Activated B cell treated with CpG ODN at 0.5 μM for 24 hours (primary cell): ENCODE data around the gene CYTH2. TPM values are rescaled to one million over a fixed set of nuclear protein-coding genes. Genes with fewer than 3 reads are reported as not detected.

Source experiments
- ATAC-seq: fragments of 200-7000 bp; cut with Tn5 transposase; one replicate; pipeline ENCODE4 v1.10.0; 2021; ENCODE audit warnings: low read depth, mild to moderate bottlenecking, moderate library complexity
- CTCF ChIA-PET: fragments of 350-600 bp; sonication (Branson Sonifier 250); formaldehyde crosslinking; loops from one replicate; lab custom pipeline; 2021; ENCODE audit warnings: antibody characterized with exemption; lab: Charles Lee
- POLR2A ChIA-PET: fragments of 350-600 bp; sonication (Branson Sonifier 250); formaldehyde crosslinking; loops from one replicate; lab custom pipeline; 2021; ENCODE audit warnings: antibody characterized with exemption; lab: Charles Lee
- DNase-seq: peaks from one replicate; pipeline ENCODE4 v3.0.0; 2022
- H3K27ac Mint-ChIP-seq: one replicate; pipeline ENCODE4 v1.8.0; 2020; ENCODE audit warnings: mixed read lengths
- H3K27me3 Mint-ChIP-seq: one replicate; pipeline ENCODE4 v1.8.0; 2021; ENCODE audit warnings: mixed read lengths
- H3K36me3 Mint-ChIP-seq: one replicate; pipeline ENCODE4 v1.8.0; 2021; ENCODE audit warnings: low read depth, mixed read lengths
- H3K4me1 Mint-ChIP-seq: one replicate; pipeline ENCODE4 v1.8.0; 2021; ENCODE audit warnings: mixed read lengths
- H3K4me3 Mint-ChIP-seq: one replicate; pipeline ENCODE4 v1.8.0; 2020; ENCODE audit warnings: mild to moderate bottlenecking, mixed read lengths
- H3K9me3 Mint-ChIP-seq: one replicate; pipeline ENCODE4 v1.8.0; 2020; ENCODE audit warnings: mixed read lengths
- CTCF ChIP-seq: fragments of 200-600 bp; IDR thresholded peaks from one replicate; pipeline ENCODE4 v1.8.0; 2022; ENCODE audit warnings: antibody characterized with exemption, mild to moderate bottlenecking
- intact Hi-C: fragments of 100-400 bp; cut with micrococcal nuclease; formaldehyde crosslinking; loops from one replicate; pipeline ENCODE4 v1.15.1; 2024
- total RNA-seq: library from RNA; stranded (reverse); gene quantifications from 2 replicates; pipeline ENCODE4 v1.2.3, GENCODE V29; 2022

The CYTH2 gene
- total RNA-seq, 1 donor from 2014 or later: 35.6 TPM

GRCh38 chr19:48524221-48524620 lies 55.1 kb downstream of the CYTH2 start:
- Mint-ChIP-seq H3K27me3 (peaks cover 19% of the 10 kb centered on the region), H3K4me3 (no peak overlapping the region), H3K4me1 (no peaks in the 10 kb centered on the region), H3K9me3 (peaks cover 17% of the 10 kb centered on the region), H3K36me3 (peaks cover 2% of the 10 kb centered on the region), H3K27ac (no peak overlapping the region)
- intact Hi-C loops: no loop called here
- no peak for ATAC-seq
- POLR2A ChIA-PET: no interaction called here
- DNase-seq: no peak
- TF ChIP-seq CTCF: no peak
- CTCF ChIA-PET: interaction anchor here (0.7 kb wide), 1 partner anchor 34 kb away, joined by 3 read pairs; no protein-coding TSS in a partner anchor

- ATAC-seq: no peak
- CTCF ChIA-PET: no interaction called here
- intact Hi-C loops: no loop called here
Measured at GRCh38 chr19:48524732-48525131, 55.6 kb downstream of the CYTH2 start.

GRCh38 chr19:48529156-48529555 lies 60.0 kb downstream of the CYTH2 start:
- no peaks in the 10 kb centered on the region for H3K4me1 Mint-ChIP-seq
- ChIA-PET CTCF (no interaction called here), POLR2A (no interaction called here)
- no peak for ATAC-seq
- H3K27me3 Mint-ChIP-seq: peaks cover 16% of the 10 kb centered on the region
- H3K36me3 Mint-ChIP-seq: peaks cover 2% of the 10 kb centered on the region
- H3K27ac Mint-ChIP-seq: no peak overlapping the region
- intact Hi-C loops: no loop called here
- TF ChIP-seq CTCF: no peak
- no peak for DNase-seq
- H3K9me3 Mint-ChIP-seq: peaks cover 16% of the 10 kb centered on the region
- H3K4me3 Mint-ChIP-seq: no peak overlapping the region

More at GRCh38 chr19:48524732-48525131, 55.6 kb downstream of the CYTH2 start:
- peaks cover 19% of the 10 kb centered on the region for H3K9me3 Mint-ChIP-seq
- H3K36me3 Mint-ChIP-seq: peaks cover 2% of the 10 kb centered on the region
- POLR2A ChIA-PET: no interaction called here
- H3K27ac Mint-ChIP-seq: no peak overlapping the region
- no peak for DNase-seq
- peaks cover 19% of the 10 kb centered on the region for H3K27me3 Mint-ChIP-seq
- H3K4me3 Mint-ChIP-seq: no peak overlapping the region
- H3K4me1 Mint-ChIP-seq: no peaks in the 10 kb centered on the region
- no peak for TF ChIP-seq CTCF

GRCh38 chr19:48530066-48530720 lies 61.0 kb downstream of the CYTH2 start:
- intact Hi-C loops: no loop called here
- CTCF ChIA-PET: no interaction called here
- ATAC-seq (no peak), DNase-seq (no peak)
- H3K36me3 Mint-ChIP-seq: no peaks in the 10 kb centered on the region
- no peak for TF ChIP-seq CTCF
- POLR2A ChIA-PET: no interaction called here
- no peak overlapping the region for H3K27ac Mint-ChIP-seq
- H3K4me3 Mint-ChIP-seq: no peak overlapping the region
- H3K27me3 Mint-ChIP-seq: peaks cover 12% of the 10 kb centered on the region
- no peaks in the 10 kb centered on the region for H3K4me1 Mint-ChIP-seq
- peaks cover 14% of the 10 kb centered on the region for H3K9me3 Mint-ChIP-seq

GRCh38 chr19:48530770-48531169 lies 61.6 kb downstream of the CYTH2 start:
- TF ChIP-seq CTCF: no peak
- peaks cover 14% of the 10 kb centered on the region for H3K9me3 Mint-ChIP-seq
- ChIA-PET POLR2A (no interaction called here), CTCF (no interaction called here)
- peaks cover 12% of the 10 kb centered on the region for H3K27me3 Mint-ChIP-seq
- no peak overlapping the region for H3K4me3 Mint-ChIP-seq
- DNase-seq: no peak
- no peaks in the 10 kb centered on the region for H3K4me1 Mint-ChIP-seq
- H3K36me3 Mint-ChIP-seq: no peaks in the 10 kb centered on the region
- intact Hi-C loops: no loop called here
- H3K27ac Mint-ChIP-seq: no peak overlapping the region
- no peak for ATAC-seq

Other genes with a start within 250 kb of the CYTH2 start
- gene CARD8, start 213.5 kb upstream of the CYTH2 start, total RNA-seq: 103 and 109 TPM in 2 replicates
- 1.5 and 1.6 TPM in 2 replicates for gene ZNF114, start 199.3 kb upstream of the CYTH2 start, total RNA-seq
- gene EMP3, start 143.8 kb upstream of the CYTH2 start, total RNA-seq: 309 and 320 TPM in 2 replicates
- gene TMEM143, start 105.4 kb upstream of the CYTH2 start, total RNA-seq: 10.2 and 10.5 TPM in 2 replicates
- gene SYNGR4, start 105.0 kb upstream of the CYTH2 start, total RNA-seq: not detected in 2 replicates
- 50.8 and 51.9 TPM in 2 replicates for gene KDELR1, start 77.8 kb upstream of the CYTH2 start, total RNA-seq
- gene GRIN2D, start 75.7 kb upstream of the CYTH2 start, total RNA-seq: 0.93 and 1.2 TPM in 2 replicates
- 63.4 and 71.4 TPM in 2 replicates for gene GRWD1, start 23.4 kb upstream of the CYTH2 start, total RNA-seq
- gene KCNJ14, start 13.8 kb upstream of the CYTH2 start, total RNA-seq: 1.7 and 2.2 TPM in 2 replicates
- 0.60 and 0.66 TPM in 2 replicates for gene LMTK3, start 42.5 kb downstream of the CYTH2 start, total RNA-seq
- not detected in 2 replicates for gene SULT2B1, start 82.8 kb downstream of the CYTH2 start, total RNA-seq
- not detected in 2 replicates for gene SPACA4, start 137.4 kb downstream of the CYTH2 start, total RNA-seq
- 3.5 and 5.6 TPM in 2 replicates for gene FAM83E, start 145.7 kb downstream of the CYTH2 start, total RNA-seq
- gene RPL18, start 149.8 kb downstream of the CYTH2 start, total RNA-seq: 2,427 and 2,762 TPM in 2 replicates
- 38.2 and 48.5 TPM in 2 replicates for gene SPHK2, start 150.1 kb downstream of the CYTH2 start, total RNA-seq
- gene DBP, start 168.0 kb downstream of the CYTH2 start, total RNA-seq: 8.7 and 9.2 TPM in 2 replicates
- gene CA11, start 176.8 kb downstream of the CYTH2 start, total RNA-seq: 9.5 and 10.3 TPM in 2 replicates
- 0.54 and 0.71 TPM in 2 replicates for gene NTN5, start 203.6 kb downstream of the CYTH2 start, total RNA-seq
- gene FUT2, start 226.6 kb downstream of the CYTH2 start, total RNA-seq: not detected in 2 replicates